IPS-NIHi11 (cell line): ENCODE measurements around the gene ELL3.

ENCODE experiments used
- DNase-seq: peaks from one replicate; pipeline ENCODE4 v3.0.0; 2012; ENCODE audit warnings: mixed read lengths, low spot score

The ELL3 gene

GRCh38 chr15:43723151-43723550 is 53.6 kb downstream of the ELL3 start:
- DNase-seq: no peak
